ENCODE data around the gene HEBP2.

The HEBP2 gene

GRCh38 chr6:138454981-138455706, 51.1 kb downstream of the HEBP2 start:
- DNase-seq (ENCODE audit: low spot score), result no peak

DNA sequence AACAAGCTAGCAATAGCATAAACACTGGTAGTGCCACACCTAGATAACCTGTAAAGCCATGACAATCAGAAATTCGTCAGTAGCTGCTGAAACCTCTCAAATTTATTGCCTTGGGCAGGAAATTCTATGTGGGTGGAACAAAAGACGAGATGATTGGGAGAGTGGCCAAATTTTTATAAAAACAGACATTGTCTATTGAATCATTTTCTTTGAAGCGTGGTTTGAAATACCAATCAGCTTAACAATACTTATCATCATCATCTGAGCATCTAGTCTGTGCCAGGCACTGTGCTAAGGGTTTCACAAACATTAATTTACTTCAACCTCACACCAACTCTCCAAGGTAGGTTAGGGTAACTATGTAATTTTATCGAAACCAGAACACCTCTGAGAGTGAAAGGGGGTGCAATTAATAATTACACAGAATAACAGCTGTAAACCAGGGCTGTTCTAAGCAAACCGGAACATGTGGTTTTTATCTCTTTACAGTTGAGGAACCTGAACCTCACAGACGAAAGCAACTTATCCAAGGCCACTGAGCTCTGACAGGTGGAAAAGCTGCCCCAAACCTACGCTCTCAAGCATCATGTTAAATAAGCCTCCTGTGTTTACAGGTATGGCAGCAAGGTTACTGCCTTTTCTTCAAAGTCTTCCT, 51.9 kb downstream of the HEBP2 start:
- DNase-seq (ENCODE audit: low spot score), result no peak

DNA sequence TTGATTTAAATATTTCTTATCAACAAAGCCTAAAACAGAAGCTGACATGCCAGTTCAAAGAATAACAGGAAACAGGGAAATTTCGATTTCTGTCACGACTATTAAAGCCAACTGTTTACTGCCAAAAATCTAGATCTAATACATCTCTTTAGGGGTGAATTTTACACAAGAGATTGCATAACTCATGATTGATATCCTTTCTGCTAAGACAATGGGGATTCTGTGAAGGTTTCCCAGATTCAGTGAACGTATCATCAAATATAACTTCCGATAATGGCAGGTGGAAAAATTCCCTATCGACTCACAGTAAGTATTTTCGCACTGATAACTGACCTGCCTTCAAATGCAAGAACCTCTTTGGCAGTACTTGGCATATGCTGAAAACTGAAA, 52.4 kb downstream of the HEBP2 start:
- DNase-seq (ENCODE audit: low spot score), result no peak

GRCh38 chr6:138461647-138462046, 57.6 kb downstream of the HEBP2 start:
- DNase-seq (ENCODE audit: low spot score), result no peak

- no peak for DNase-seq (ENCODE audit: low spot score)
These were observed 60.1 kb downstream of the HEBP2 start for GRCh38 chr6:138464085-138464484.

DNA sequence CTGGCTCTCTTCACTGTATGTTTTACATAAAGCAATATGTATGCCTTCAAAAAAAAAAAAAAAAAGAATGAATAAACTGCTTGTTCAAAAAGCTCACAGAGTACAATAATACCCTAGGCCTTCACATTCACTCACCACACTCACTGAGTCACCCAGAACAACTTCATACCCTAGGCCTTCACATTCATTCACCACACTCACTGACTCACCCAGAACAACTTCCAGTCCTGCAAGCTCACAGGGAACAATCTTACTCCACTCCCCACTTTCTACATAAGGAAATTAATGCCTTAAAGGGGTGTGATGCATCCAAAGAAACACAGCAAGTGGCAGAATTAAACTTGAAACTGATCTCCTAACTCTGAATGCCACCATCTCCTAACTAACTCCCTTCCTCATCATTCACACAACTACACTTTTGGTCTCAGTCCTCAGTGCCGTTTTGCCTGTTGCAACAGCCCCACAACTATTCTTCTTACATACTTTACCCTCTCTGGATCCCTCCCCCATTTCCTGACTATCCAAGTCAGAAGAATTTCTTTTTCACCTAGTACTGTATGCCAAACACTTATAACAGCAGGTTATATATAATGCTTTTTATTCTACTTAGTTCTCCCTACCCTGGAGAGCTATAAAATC, 61.1 kb downstream of the HEBP2 start:
- no peak for DNase-seq (ENCODE audit: low spot score)

DNA sequence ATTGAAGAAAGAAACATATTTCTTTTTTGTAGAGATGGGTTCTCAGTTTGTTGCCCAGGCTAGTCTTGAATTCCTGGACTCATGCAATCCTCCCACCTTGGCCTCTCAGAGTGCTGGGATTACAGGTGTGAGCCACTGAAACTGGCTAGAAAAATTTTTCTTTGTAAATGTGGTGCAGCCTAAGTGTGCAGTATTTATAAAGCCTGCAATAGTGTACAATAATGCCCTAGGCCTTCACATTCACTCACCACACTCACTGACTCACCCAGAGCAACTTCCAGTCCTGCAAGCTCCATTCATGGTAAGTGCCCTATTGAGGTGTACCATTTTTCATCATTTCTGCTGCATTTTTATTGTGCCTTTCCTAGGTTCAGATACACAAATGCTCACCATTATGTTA, 63.9 kb downstream of the HEBP2 start:
- DNase-seq (ENCODE audit: low spot score), result no peak

GRCh38 chr6:138468320-138469015, 64.4 kb downstream of the HEBP2 start:
- DNase-seq (ENCODE audit: low spot score), result no peak

All from ecto neural progenitor cell (in vitro differentiated cells).